ENCODE data around the gene HNRNPUL2.

GRCh38 chr11:62706850-62707247, 20.4 kb downstream of the HNRNPUL2 start:
- TF ChIP-seq POLR2AphosphoS5 (IDR thresholded peaks at IDR 0.05) (no peak), CTCF (IDR thresholded peaks at IDR 0.05) (no peak), EP300 (IDR thresholded peaks at IDR 0.05) (no peak)
